ENCODE measurements around the gene SWT1.
"Not testable (repeated sequence)": the region's sequence is repeated elsewhere in the genome, so short reads cannot be mapped to it uniquely, and the experiment has no call there.

The SWT1 gene

GRCh38 chr1:185209357-185209756, 52.4 kb downstream of the SWT1 start:
- not testable (repeated sequence) for H2BK5ac ChIP-seq (ENCODE audit: low read length); H4K8ac ChIP-seq (ENCODE audit: low read depth, low read length); H3K27me3 ChIP-seq (ENCODE audit: control insufficient read depth in 3 of 3, insufficient read depth in 3 of 3, low read depth in 1 of 3, low read length in 3 of 3); H3K79me1 ChIP-seq (ENCODE audit: low read depth, low read length); H2BK120ac ChIP-seq (ENCODE audit: low read depth, low read length); H3K14ac ChIP-seq (ENCODE audit: low read length); H3K9ac ChIP-seq (ENCODE audit: low read depth, low read length, poor library complexity); H2AK5ac ChIP-seq (ENCODE audit: low read depth, low read length); H3K36me3 ChIP-seq (replicated peaks in 1 of 2; ENCODE audit: control insufficient read depth in 2 of 2, insufficient read depth in 2 of 2, low read length in 2 of 2); H2AFZ ChIP-seq (ENCODE audit: low read length); H4K91ac ChIP-seq (ENCODE audit: low read depth, low read length, poor library complexity); H3K9me3 ChIP-seq (replicated peaks in 1 of 2; ENCODE audit: control insufficient read depth in 2 of 2, insufficient read depth in 1 of 2, low read depth in 1 of 2, low read length in 2 of 2); H3K4me1 ChIP-seq (ENCODE audit: control insufficient read depth in 2 of 2, insufficient read depth in 1 of 2, low read depth in 1 of 2, low read length in 2 of 2); H3K4me2 ChIP-seq (ENCODE audit: insufficient read depth, low read length, poor library complexity, severe bottlenecking); H3K18ac ChIP-seq (ENCODE audit: low read length); H3K4ac ChIP-seq (ENCODE audit: low read length); H3K4me3 ChIP-seq (ENCODE audit: low read length in 2 of 2); H2BK15ac ChIP-seq (ENCODE audit: low read length); DNase-seq (ENCODE audit: low spot score); H2BK12ac ChIP-seq (ENCODE audit: low read length); H3K23ac ChIP-seq (ENCODE audit: low read depth, low read length, poor library complexity); H3K27ac ChIP-seq (replicated peaks; ENCODE audit: low read length)
- WGBS, 2 donors (ENCODE audit: extremely low coverage in 2 of 2, insufficient read length in 2 of 2, insufficient replicate concordance in 1 of 2), result no CpG with 5 or more reads among the region's 1 CpG

DNA sequence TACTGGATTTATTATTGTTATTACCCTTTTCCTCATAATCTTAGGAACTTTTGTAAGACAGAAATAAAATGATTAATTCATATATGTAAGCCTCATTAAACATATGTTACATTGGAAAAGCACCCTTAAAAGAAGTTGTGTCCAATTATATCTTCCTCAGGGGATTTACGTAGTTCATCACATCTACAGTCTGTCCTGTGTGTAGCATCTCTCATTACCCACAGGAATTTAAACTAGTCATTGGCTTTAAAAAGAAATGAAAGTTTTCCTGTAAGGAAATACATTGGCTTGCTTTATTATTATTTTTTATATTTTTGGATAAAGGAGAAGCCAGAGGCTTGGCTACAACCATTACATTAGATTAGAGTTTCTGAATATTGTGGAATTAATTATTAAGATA, 56.1 kb downstream of the SWT1 start:
- Histone ChIP-seq H3K4ac (ENCODE audit: low read length) (no peak overlapping the region), H3K36me3 (replicated peaks in 1 of 2; ENCODE audit: control insufficient read depth in 2 of 2, insufficient read depth in 2 of 2, low read length in 2 of 2) (no peaks in the 10 kb centered on the region), H2BK15ac (ENCODE audit: low read length) (no peak overlapping the region), H3K27ac (replicated peaks; ENCODE audit: low read length) (no peak overlapping the region), H2AFZ (ENCODE audit: low read length) (no peak overlapping the region), H4K8ac (ENCODE audit: low read depth, low read length) (no peak overlapping the region), H2BK120ac (ENCODE audit: low read depth, low read length) (no peak overlapping the region), H3K23ac (ENCODE audit: low read depth, low read length, poor library complexity) (no peak overlapping the region), H2BK5ac (ENCODE audit: low read length) (no peak overlapping the region), H3K9ac (ENCODE audit: low read depth, low read length, poor library complexity) (no peak overlapping the region), H3K4me2 (ENCODE audit: insufficient read depth, low read length, poor library complexity, severe bottlenecking) (no peak overlapping the region), H3K18ac (ENCODE audit: low read length) (no peak overlapping the region), H3K79me1 (ENCODE audit: low read depth, low read length) (no peaks in the 10 kb centered on the region), H3K9me3 (replicated peaks in 1 of 2; ENCODE audit: control insufficient read depth in 2 of 2, insufficient read depth in 1 of 2, low read depth in 1 of 2, low read length in 2 of 2) (no peaks in the 10 kb centered on the region), H2AK5ac (ENCODE audit: low read depth, low read length) (no peak overlapping the region), H3K4me3 (ENCODE audit: low read length in 2 of 2) (no peak overlapping the region), H3K27me3 (ENCODE audit: control insufficient read depth in 3 of 3, insufficient read depth in 3 of 3, low read depth in 1 of 3, low read length in 3 of 3) (no peaks in the 10 kb centered on the region), H3K4me1 (ENCODE audit: control insufficient read depth in 2 of 2, insufficient read depth in 1 of 2, low read depth in 1 of 2, low read length in 2 of 2) (no peaks in the 10 kb centered on the region), H4K91ac (ENCODE audit: low read depth, low read length, poor library complexity) (no peak overlapping the region), H3K14ac (ENCODE audit: low read length) (no peak overlapping the region), H2BK12ac (ENCODE audit: low read length) (no peak overlapping the region)
- WGBS, 2 donors (ENCODE audit: extremely low coverage in 2 of 2, insufficient read length in 2 of 2, insufficient replicate concordance in 1 of 2), result no CpG with 5 or more reads among the region's 1 CpG
- no peak for DNase-seq (ENCODE audit: low spot score)

- H2AK5ac ChIP-seq (ENCODE audit: low read depth, low read length), result no peak overlapping the region
- no peak overlapping the region for H2BK5ac ChIP-seq (ENCODE audit: low read length)
- no peak overlapping the region for H3K4me3 ChIP-seq (ENCODE audit: low read length in 2 of 2)
- H3K27ac ChIP-seq (replicated peaks; ENCODE audit: low read length), result no peak overlapping the region
- H4K8ac ChIP-seq (ENCODE audit: low read depth, low read length), result no peak overlapping the region
- no peak overlapping the region for H2BK15ac ChIP-seq (ENCODE audit: low read length)
- no peak overlapping the region for H3K4ac ChIP-seq (ENCODE audit: low read length)
- no peak overlapping the region for H3K9ac ChIP-seq (ENCODE audit: low read depth, low read length, poor library complexity)
- H3K9me3 ChIP-seq (replicated peaks in 1 of 2; ENCODE audit: control insufficient read depth in 2 of 2, insufficient read depth in 1 of 2, low read depth in 1 of 2, low read length in 2 of 2), result no peaks in the 10 kb centered on the region
- no CpG with 5 or more reads among the region's 1 CpG for WGBS, 2 donors (ENCODE audit: extremely low coverage in 2 of 2, insufficient read length in 2 of 2, insufficient replicate concordance in 1 of 2)
- H3K23ac ChIP-seq (ENCODE audit: low read depth, low read length, poor library complexity), result no peak overlapping the region
- no peak overlapping the region for H3K14ac ChIP-seq (ENCODE audit: low read length)
- no peak overlapping the region for H3K4me2 ChIP-seq (ENCODE audit: insufficient read depth, low read length, poor library complexity, severe bottlenecking)
- no peak overlapping the region for H2AFZ ChIP-seq (ENCODE audit: low read length)
- H4K91ac ChIP-seq (ENCODE audit: low read depth, low read length, poor library complexity), result no peak overlapping the region
- no peaks in the 10 kb centered on the region for H3K27me3 ChIP-seq (ENCODE audit: control insufficient read depth in 3 of 3, insufficient read depth in 3 of 3, low read depth in 1 of 3, low read length in 3 of 3)
- H2BK12ac ChIP-seq (ENCODE audit: low read length), result no peak overlapping the region
- H2BK120ac ChIP-seq (ENCODE audit: low read depth, low read length), result no peak overlapping the region
- H3K18ac ChIP-seq (ENCODE audit: low read length), result no peak overlapping the region
- DNase-seq (ENCODE audit: low spot score), result no peak
- no peaks in the 10 kb centered on the region for H3K4me1 ChIP-seq (ENCODE audit: control insufficient read depth in 2 of 2, insufficient read depth in 1 of 2, low read depth in 1 of 2, low read length in 2 of 2)
- no peaks in the 10 kb centered on the region for H3K36me3 ChIP-seq (replicated peaks in 1 of 2; ENCODE audit: control insufficient read depth in 2 of 2, insufficient read depth in 2 of 2, low read length in 2 of 2)
- no peaks in the 10 kb centered on the region for H3K79me1 ChIP-seq (ENCODE audit: low read depth, low read length)
Measured at GRCh38 chr1:185215911-185216310, 58.9 kb downstream of the SWT1 start.

DNA sequence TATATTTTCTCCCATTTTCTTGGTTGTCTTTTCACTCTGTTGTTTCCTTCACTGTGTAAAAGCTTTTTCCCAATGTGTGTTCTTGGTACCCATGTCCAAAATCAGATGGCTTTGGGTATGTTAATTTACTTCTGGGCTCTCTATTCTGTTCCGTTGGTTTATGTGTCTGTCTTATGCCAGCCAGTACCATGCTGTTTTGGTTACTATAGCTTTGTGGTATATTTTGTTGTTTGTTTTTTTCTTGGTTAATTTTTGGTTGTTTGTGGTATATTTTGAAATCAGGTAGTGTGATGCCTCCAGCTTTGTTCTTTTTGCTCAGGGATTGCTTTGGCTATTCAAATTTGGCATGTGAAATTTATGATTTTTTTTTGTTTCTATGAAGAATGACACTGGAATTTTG, 67.2 kb downstream of the SWT1 start:
- H3K4me2 ChIP-seq (ENCODE audit: insufficient read depth, low read length, poor library complexity, severe bottlenecking), result no peak overlapping the region
- H3K14ac ChIP-seq (ENCODE audit: low read length), result no peak overlapping the region
- H2BK12ac ChIP-seq (ENCODE audit: low read length), result no peak overlapping the region
- WGBS, 2 donors (ENCODE audit: extremely low coverage in 2 of 2, insufficient read length in 2 of 2, insufficient replicate concordance in 1 of 2), result no CpG with 5 or more reads among the region's 1 CpG
- H3K4me3 ChIP-seq (ENCODE audit: low read length in 2 of 2), result no peak overlapping the region
- H2BK5ac ChIP-seq (ENCODE audit: low read length), result no peak overlapping the region
- no peak overlapping the region for H4K91ac ChIP-seq (ENCODE audit: low read depth, low read length, poor library complexity)
- H3K79me1 ChIP-seq (ENCODE audit: low read depth, low read length), result no peaks in the 10 kb centered on the region
- no peak overlapping the region for H3K27ac ChIP-seq (replicated peaks; ENCODE audit: low read length)
- DNase-seq (ENCODE audit: low spot score), result no peak
- no peaks in the 10 kb centered on the region for H3K36me3 ChIP-seq (replicated peaks in 1 of 2; ENCODE audit: control insufficient read depth in 2 of 2, insufficient read depth in 2 of 2, low read length in 2 of 2)
- no peak overlapping the region for H2BK15ac ChIP-seq (ENCODE audit: low read length)
- no peak overlapping the region for H2BK120ac ChIP-seq (ENCODE audit: low read depth, low read length)
- peaks cover 0 to 9% of the 10 kb centered on the region in 2 donors for H3K9me3 ChIP-seq (replicated peaks in 1 of 2; ENCODE audit: control insufficient read depth in 2 of 2, insufficient read depth in 1 of 2, low read depth in 1 of 2, low read length in 2 of 2)
- no peaks in the 10 kb centered on the region for H3K27me3 ChIP-seq (ENCODE audit: control insufficient read depth in 3 of 3, insufficient read depth in 3 of 3, low read depth in 1 of 3, low read length in 3 of 3)
- no peak overlapping the region for H3K4ac ChIP-seq (ENCODE audit: low read length)
- H3K4me1 ChIP-seq (ENCODE audit: control insufficient read depth in 2 of 2, insufficient read depth in 1 of 2, low read depth in 1 of 2, low read length in 2 of 2), result no peaks in the 10 kb centered on the region
- no peak overlapping the region for H4K8ac ChIP-seq (ENCODE audit: low read depth, low read length)
- no peak overlapping the region for H2AFZ ChIP-seq (ENCODE audit: low read length)
- H2AK5ac ChIP-seq (ENCODE audit: low read depth, low read length), result no peak overlapping the region
- no peak overlapping the region for H3K23ac ChIP-seq (ENCODE audit: low read depth, low read length, poor library complexity)
- H3K18ac ChIP-seq (ENCODE audit: low read length), result no peak overlapping the region
- no peak overlapping the region for H3K9ac ChIP-seq (ENCODE audit: low read depth, low read length, poor library complexity)

Data from neuronal stem cell (in vitro differentiated cells).